ENCODE results near the gene CAMK1D. TPM values are rescaled to one million over a fixed set of nuclear protein-coding genes. Genes with fewer than 3 reads are reported as not detected.
"Not testable (repeated sequence)": the region's sequence is repeated elsewhere in the genome, so short reads cannot be mapped to it uniquely, and the experiment has no call there.

Gene CAMK1D
- total RNA-seq, 2 experiments from 2014 or later, result 2.4 to 2.8 TPM

DNA sequence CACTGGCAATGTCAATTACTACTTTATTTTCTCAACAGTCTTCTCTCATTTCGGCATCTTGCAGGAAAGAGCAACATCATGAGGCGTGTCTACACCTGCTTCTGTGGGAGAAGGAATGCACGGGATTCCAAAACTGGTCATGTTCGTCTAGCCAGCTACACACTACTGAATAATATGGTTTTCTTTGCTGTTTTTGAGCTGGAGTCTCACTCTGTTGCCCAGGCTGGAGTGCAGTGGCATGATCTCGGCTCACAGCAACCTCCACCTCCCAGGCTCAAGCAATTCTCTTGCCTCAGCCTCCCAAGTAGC, 376.2 kb downstream of the CAMK1D start:
- not testable (repeated sequence) for DNase-seq; H3K36me3 Mint-ChIP-seq; H3K4me3 Mint-ChIP-seq; ATAC-seq; H3K9me3 Mint-ChIP-seq (ENCODE audit: low read depth); H3K4me1 Mint-ChIP-seq; H3K27me3 Mint-ChIP-seq; H3K27ac Mint-ChIP-seq
- CTCF ChIA-PET, result interaction anchor here (1.6 to 1.9 kb wide), 2 partner anchors 14 to 57 kb away, joined by 7 to 8 read pairs; no protein-coding TSS in a partner anchor

GRCh38 chr10:12726971-12727831, 377.9 kb downstream of the CAMK1D start:
- Mint-ChIP-seq H3K9me3 (ENCODE audit: low read depth) (no peaks in the 10 kb centered on the region), H3K4me3 (no peak overlapping the region), H3K27me3 (no peaks in the 10 kb centered on the region), H3K4me1 (peaks cover 5% of the 10 kb centered on the region), H3K36me3 (no peaks in the 10 kb centered on the region), H3K27ac (no peak overlapping the region)
- CTCF ChIA-PET, result no interaction called here
- ATAC-seq, result peak; percentile 23
- no peak for DNase-seq

DNA sequence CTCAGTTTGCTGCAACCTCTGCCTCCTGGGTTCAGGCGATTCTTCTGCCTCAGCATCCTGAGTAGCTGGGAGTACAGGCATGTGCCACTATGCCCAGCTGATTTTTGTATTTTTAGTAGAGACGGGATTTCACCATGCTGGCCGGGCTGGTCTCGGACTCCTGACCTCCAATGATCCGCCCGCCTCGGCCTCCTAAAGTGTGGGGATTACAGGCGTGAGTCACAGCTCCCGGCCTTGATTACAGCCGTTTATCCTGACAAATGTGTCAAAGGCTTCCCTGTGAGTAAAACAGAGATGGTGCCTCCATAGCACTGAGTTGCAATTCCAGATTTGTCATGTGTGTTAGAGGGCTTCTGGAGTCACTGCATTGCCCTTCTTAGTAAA, 378.5 kb downstream of the CAMK1D start:
- no peak for ATAC-seq
- Mint-ChIP-seq H3K27ac (no peak overlapping the region), H3K36me3 (no peaks in the 10 kb centered on the region), H3K4me1 (peaks cover 5% of the 10 kb centered on the region), H3K27me3 (no peaks in the 10 kb centered on the region), H3K9me3 (ENCODE audit: low read depth) (no peaks in the 10 kb centered on the region), H3K4me3 (no peak overlapping the region)
- DNase-seq, result no peak
- CTCF ChIA-PET, result no interaction called here

GRCh38 chr10:12728494-12728893, 379.1 kb downstream of the CAMK1D start:
- no peak for DNase-seq
- CTCF ChIA-PET, result interaction anchor here (1.7 kb wide), 1 partner anchor 14 kb away, joined by 3 read pairs; no protein-coding TSS in a partner anchor
- Mint-ChIP-seq H3K4me1 (peaks cover 5% of the 10 kb centered on the region), H3K36me3 (no peaks in the 10 kb centered on the region), H3K27me3 (no peaks in the 10 kb centered on the region), H3K27ac (no peak overlapping the region), H3K9me3 (ENCODE audit: low read depth) (no peaks in the 10 kb centered on the region), H3K4me3 (no peak overlapping the region)
- no peak for ATAC-seq

GRCh38 chr10:12729885-12730284, 380.5 kb downstream of the CAMK1D start:
- CTCF ChIA-PET, result interaction anchor here (1.7 kb wide), 1 partner anchor 13 kb away, joined by 3 read pairs; no protein-coding TSS in a partner anchor
- peaks cover 5% of the 10 kb centered on the region for H3K4me1 Mint-ChIP-seq
- no peaks in the 10 kb centered on the region for H3K9me3 Mint-ChIP-seq (ENCODE audit: low read depth)
- H3K36me3 Mint-ChIP-seq, result no peaks in the 10 kb centered on the region
- no peak overlapping the region for H3K4me3 Mint-ChIP-seq
- ATAC-seq (no peak), DNase-seq (no peak)
- H3K27ac Mint-ChIP-seq, result no peak overlapping the region
- H3K27me3 Mint-ChIP-seq, result no peaks in the 10 kb centered on the region

- H3K9me3 Mint-ChIP-seq (ENCODE audit: low read depth), result no peaks in the 10 kb centered on the region
- ATAC-seq (no peak), DNase-seq (no peak)
- CTCF ChIA-PET, result interaction anchor here (1.4 kb wide), 1 partner anchor 19 kb away, joined by 5 read pairs; no protein-coding TSS in a partner anchor
- peaks cover 5% of the 10 kb centered on the region for H3K4me1 Mint-ChIP-seq
- H3K27me3 Mint-ChIP-seq, result no peaks in the 10 kb centered on the region
- no peak overlapping the region for H3K27ac Mint-ChIP-seq
- no peaks in the 10 kb centered on the region for H3K36me3 Mint-ChIP-seq
- H3K4me3 Mint-ChIP-seq, result no peak overlapping the region
Observed at GRCh38 chr10:12730809-12731519, 381.6 kb downstream of the CAMK1D start.

DNA sequence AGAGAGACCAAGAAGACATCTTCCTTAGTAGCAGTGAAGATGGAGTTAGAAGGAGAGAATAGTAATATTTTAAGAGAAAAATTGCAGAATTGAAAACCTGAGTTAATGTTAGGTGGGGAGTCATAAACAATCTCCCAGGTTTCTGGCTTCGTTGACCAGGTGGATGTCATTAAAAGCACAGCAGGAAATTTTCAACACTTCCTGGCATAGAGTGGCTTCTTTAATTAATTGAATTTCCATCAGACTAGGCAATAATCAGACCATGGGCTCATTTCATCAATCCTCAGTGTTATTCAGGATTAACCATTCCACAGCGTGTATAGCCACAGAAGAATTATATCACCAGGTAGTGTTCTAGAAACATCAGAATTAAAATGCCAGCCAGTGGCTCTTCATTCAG, 383.9 kb downstream of the CAMK1D start:
- H3K36me3 Mint-ChIP-seq, result no peaks in the 10 kb centered on the region
- ATAC-seq (no peak), DNase-seq (no peak)
- peaks cover 1% of the 10 kb centered on the region for H3K4me1 Mint-ChIP-seq
- CTCF ChIA-PET, result no interaction called here
- no peak overlapping the region for H3K27ac Mint-ChIP-seq
- H3K27me3 Mint-ChIP-seq, result no peaks in the 10 kb centered on the region
- H3K9me3 Mint-ChIP-seq (ENCODE audit: low read depth), result no peaks in the 10 kb centered on the region
- no peak overlapping the region for H3K4me3 Mint-ChIP-seq

GRCh38 chr10:12735843-12736462, 386.6 kb downstream of the CAMK1D start:
- DNase-seq, result no peak
- Mint-ChIP-seq H3K36me3 (no peaks in the 10 kb centered on the region), H3K4me1 (no peaks in the 10 kb centered on the region), H3K9me3 (ENCODE audit: low read depth) (no peaks in the 10 kb centered on the region), H3K27ac (no peak overlapping the region), H3K27me3 (no peaks in the 10 kb centered on the region), H3K4me3 (no peak overlapping the region)
- ATAC-seq, result no peak
- CTCF ChIA-PET, result no interaction called here

DNA sequence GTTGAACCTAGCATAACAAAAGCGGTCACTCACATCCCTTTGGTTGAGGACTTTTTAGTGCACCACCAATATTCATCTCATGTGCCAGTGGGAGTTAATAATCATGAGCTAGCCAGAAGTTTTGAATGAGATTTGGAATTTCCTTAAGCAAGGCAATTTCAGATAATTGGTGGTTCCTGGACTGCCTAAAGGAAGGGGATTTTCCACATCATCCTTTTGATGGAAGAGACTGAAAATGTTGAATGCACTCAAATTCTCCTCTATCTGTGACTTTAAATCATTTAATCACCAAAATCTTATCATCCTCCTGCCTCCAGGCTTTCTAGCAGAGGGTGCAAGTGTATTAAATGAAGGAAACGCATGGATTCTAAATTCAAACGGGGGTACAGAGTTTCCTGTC, 391.5 kb downstream of the CAMK1D start:
- Mint-ChIP-seq H3K36me3 (no peaks in the 10 kb centered on the region), H3K27me3 (no peaks in the 10 kb centered on the region), H3K4me3 (no peak overlapping the region), H3K27ac (no peak overlapping the region), H3K4me1 (no peaks in the 10 kb centered on the region), H3K9me3 (ENCODE audit: low read depth) (no peaks in the 10 kb centered on the region)
- ATAC-seq, result no peak
- DNase-seq, result no peak
- CTCF ChIA-PET, result no interaction called here

DNA sequence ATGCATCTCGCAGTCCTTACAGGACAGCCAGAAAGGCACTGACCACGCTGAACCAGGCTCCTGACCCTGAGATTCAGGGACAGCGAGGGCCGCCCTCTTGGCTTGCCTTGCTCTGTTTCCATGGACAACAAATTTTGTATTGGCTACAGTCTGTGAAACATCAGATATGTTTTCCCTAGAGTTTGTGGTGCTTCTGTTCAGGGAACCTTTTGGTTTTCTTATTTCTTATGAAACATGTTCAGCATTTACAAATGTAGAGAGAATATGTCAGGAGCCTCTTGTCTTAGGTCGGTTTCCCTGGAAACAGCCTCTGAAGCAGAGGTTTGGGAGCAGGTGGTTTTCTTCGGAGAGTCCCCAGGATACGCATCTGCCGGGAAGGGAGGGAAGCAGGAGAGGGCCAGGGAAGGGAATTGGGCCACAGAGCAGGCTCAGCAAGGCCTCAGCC, 392.0 kb downstream of the CAMK1D start:
- DNase-seq (no peak), ATAC-seq (no peak)
- Mint-ChIP-seq H3K4me3 (no peak overlapping the region), H3K9me3 (ENCODE audit: low read depth) (no peaks in the 10 kb centered on the region), H3K27ac (no peak overlapping the region), H3K27me3 (no peaks in the 10 kb centered on the region), H3K36me3 (no peaks in the 10 kb centered on the region), H3K4me1 (no peaks in the 10 kb centered on the region)
- CTCF ChIA-PET, result no interaction called here

DNA sequence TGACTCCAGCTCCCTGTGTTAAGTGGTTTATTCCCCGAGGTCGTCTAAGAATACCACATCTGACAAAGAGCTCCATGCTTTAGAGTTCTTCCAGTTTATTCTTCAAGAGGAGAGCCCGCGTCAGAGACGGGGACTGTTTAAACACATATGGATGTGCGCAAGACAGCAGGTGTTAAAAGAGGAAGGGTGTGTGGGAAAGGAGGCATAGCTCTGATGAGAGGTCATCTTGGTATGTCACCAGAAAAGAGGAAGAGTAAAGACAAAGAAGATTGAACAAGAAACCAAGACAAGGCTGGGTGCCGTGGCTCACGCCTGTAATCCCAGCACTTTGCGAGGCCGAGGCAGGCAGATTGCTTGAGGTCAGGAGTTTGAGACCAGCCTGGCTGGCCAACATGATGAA, 393.4 kb downstream of the CAMK1D start:
- Mint-ChIP-seq H3K9me3 (ENCODE audit: low read depth) (no peaks in the 10 kb centered on the region), H3K27ac (no peak overlapping the region), H3K36me3 (no peaks in the 10 kb centered on the region), H3K27me3 (no peaks in the 10 kb centered on the region), H3K4me3 (no peak overlapping the region), H3K4me1 (no peaks in the 10 kb centered on the region)
- DNase-seq, result no peak
- CTCF ChIA-PET, result interaction anchor here (1.0 to 1.2 kb wide), 2 partner anchors 13 to 477 kb away, joined by 3 read pairs; no protein-coding TSS in a partner anchor
- no peak for ATAC-seq

DNA sequence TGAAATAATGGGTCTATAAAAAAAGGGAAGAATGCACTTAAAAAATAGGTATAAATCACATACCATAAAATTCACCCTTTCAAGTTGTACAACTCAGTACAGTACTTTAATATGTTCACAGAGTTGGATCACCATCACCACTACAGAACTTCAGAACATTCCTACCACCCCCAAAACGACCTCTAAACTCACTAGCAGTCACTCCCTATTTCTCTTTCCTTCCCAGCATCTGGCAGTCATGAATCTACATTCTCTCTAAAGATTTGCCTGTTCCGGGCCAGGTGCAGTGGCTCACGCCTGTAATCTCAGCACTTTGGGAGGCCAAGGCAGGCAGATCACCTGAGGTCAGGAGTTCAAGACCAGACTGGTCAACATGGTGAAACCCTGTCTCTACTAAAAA, 394.1 kb downstream of the CAMK1D start:
- H3K36me3 Mint-ChIP-seq; H3K4me3 Mint-ChIP-seq; H3K9me3 Mint-ChIP-seq (ENCODE audit: low read depth); H3K4me1 Mint-ChIP-seq; CTCF ChIA-PET; DNase-seq; H3K27ac Mint-ChIP-seq; ATAC-seq; H3K27me3 Mint-ChIP-seq: not testable (repeated sequence)

DNA sequence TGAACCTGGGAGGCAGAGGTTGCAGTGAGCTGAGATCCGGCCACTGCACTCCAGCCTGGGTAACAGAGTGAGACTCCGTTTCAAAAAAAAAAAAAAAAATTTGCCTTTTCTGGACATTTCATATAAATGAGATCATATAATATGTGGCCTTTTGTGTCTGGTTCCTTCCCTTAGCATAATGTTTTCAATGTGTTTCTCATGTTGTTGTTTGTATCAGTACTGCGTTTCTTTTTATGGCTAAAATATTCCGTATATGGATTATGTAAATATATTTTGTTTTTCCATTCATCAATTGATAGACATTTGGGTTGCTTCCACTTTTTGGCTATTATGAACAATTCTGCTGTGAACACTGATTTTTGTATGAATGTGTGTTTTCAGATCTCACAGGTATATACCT, 394.6 kb downstream of the CAMK1D start:
- Mint-ChIP-seq H3K4me3 (no peak overlapping the region), H3K4me1 (no peaks in the 10 kb centered on the region), H3K27ac (no peak overlapping the region), H3K9me3 (ENCODE audit: low read depth) (no peaks in the 10 kb centered on the region), H3K27me3 (no peaks in the 10 kb centered on the region), H3K36me3 (no peaks in the 10 kb centered on the region)
- CTCF ChIA-PET, result no interaction called here
- no peak for ATAC-seq
- DNase-seq, result no peak
